Measurements from ENCODE around the gene PGP. TPM values are rescaled to one million over a fixed set of nuclear protein-coding genes. Genes with fewer than 3 reads are reported as not detected.

The PGP gene
- total RNA-seq, 1 donor from 2014 or later, result 19.7 TPM

- DNase-seq (ENCODE audit: low spot score), result no peak
These were observed 31.0 kb downstream of the PGP start for GRCh38 chr16:2183671-2184070.

DNA sequence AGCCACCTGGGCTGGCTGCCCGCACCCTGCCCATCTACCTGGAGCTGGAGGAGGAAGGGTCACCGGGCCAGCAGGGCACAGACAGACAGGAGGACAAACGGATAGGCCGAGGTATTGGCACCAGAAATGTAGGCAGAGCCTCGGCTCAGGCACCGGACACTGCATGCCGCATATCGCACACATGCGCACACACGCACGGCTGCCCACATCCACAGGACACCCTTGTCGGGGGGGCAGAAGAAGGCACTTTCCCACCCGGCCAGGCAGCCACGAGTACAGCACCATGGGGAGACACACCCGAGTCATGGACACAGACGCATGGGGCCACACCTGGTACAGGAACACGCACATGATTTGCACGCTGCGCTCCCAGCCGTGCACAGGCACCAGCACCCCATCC, 32.7 kb downstream of the PGP start:
- DNase-seq (ENCODE audit: low spot score), result no peak

- no peak for DNase-seq (ENCODE audit: low spot score)
These were observed 33.4 kb downstream of the PGP start for GRCh38 chr16:2180962-2181923.

DNA sequence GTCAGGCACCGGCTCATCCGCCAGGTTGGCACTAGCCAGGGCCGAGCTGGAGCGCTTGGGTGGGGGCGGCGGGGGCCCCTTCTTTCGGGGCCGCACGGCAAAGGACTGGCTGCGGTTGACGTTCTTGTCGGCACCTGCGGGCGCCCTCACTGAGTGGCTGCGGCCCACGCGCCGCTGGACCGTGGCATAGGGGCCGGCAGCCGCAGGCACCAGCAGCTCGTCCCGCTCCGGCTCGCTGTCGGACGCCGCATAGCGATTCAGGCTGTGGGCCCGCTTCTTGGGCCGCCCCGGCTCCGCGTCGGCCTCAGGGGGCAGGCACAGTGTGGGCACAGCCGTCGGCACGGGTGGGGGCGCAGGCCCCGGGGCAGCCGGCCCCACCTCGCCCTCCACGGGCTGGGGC, 34.2 kb downstream of the PGP start:
- no peak for DNase-seq (ENCODE audit: low spot score)

DNA sequence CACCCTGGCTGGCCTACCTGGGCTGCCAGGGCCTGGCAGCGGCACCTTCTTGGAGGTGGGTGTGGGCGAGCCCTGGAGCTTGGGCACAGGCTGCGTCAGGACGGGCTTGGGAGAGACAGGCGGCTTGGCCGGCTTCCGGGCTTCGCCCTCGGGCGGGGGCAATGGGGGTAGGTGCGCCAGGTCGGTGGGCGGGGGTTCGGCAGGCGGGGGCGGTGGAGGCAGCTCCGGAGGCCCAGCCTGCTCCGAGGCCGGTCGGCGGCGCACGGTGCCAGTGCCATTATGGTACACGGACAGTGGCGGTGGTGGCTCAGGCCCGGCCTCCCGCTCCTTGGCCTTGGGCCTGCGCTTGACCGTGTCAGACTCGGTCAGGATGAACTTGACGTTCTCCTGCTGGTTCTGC, 35.1 kb downstream of the PGP start:
- no peak for DNase-seq (ENCODE audit: low spot score)

DNA sequence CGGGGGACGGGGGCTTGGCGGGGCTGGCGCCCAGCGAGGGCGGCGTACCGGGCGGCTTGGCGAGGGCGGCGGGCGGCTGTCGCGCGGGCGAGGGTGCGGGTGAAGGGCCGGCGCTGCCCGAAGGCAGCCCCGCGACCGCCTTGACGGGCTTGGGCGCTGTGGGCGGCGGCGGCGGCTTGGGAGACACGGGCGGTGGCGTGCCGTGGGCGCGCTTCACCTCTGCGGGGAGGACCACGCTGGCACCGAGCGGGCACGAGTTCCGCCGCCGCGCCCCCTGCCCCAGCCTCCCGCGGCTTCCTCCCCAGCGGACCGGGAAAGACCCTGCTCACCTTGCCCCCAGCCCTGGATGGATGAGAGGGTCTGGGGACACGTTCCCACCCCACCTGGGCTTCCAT, 35.5 kb downstream of the PGP start:
- no peak for DNase-seq (ENCODE audit: low spot score)

DNA sequence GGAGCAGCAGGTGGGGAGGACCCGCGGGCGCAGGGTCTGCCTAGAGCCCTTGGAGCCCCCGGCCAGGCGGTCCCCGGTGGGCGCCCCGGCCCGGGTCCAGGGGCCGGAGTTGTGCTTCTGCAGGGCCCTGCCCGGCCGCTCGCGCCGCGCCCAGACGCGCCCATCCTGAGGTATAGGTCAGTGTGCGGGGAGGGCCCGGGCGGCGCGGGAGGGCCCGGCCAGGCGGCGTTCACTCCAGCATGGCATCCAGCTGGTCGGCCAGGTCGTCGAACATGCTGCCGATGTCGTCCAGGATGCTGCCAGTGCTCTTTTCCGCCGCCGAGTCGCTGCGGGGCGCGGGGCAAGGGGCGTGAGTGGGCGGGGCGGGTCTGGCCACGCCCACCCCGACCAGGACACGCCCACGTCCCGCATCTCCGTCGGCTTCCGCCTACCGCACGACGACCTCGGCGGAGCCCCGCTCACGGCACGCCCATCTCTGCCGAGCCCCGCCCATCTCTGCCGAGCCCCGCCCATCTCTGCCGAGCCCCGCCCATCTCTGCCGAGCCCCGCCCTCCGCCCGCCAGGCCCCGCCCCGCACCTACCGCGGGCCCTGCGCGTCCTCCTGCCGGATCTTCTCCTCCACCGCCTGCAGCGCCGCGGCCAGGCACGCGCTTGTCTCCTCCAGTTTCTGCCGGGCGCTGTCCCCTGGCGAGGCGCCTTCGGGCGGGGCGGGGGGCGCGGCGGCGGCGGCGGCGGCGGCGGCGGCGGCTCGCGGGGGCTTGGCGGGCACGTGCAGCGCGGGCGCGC, 36.1 kb downstream of the PGP start:
- no peak for DNase-seq (ENCODE audit: low spot score)

GRCh38 chr16:2177561-2177960, 37.1 kb downstream of the PGP start:
- DNase-seq (ENCODE audit: low spot score), result no peak

DNA sequence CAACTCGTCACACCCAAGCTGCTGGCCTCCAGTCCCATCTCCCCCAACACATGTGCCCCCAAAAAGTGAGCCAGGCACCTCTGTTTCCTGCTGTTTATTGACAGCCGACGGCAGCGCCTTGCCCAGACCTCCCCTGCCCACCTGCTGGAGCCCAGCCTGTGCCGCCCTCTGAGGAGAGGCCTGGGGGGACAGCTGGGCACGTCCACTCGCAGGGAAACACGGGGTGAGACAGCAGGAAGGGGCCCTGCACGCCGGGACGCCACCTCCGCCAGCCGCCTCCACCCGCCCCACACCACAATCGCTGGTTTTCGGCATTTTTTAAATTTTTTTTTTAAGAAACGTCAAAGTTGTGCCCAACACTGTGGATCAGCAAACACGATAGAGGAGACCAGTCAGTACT, 37.5 kb downstream of the PGP start:
- no peak for DNase-seq (ENCODE audit: low spot score)

GRCh38 chr16:2176047-2176446, 38.6 kb downstream of the PGP start:
- no peak for DNase-seq (ENCODE audit: low spot score)

GRCh38 chr16:2175454-2175853, 39.2 kb downstream of the PGP start:
- DNase-seq (ENCODE audit: low spot score), result no peak

DNA sequence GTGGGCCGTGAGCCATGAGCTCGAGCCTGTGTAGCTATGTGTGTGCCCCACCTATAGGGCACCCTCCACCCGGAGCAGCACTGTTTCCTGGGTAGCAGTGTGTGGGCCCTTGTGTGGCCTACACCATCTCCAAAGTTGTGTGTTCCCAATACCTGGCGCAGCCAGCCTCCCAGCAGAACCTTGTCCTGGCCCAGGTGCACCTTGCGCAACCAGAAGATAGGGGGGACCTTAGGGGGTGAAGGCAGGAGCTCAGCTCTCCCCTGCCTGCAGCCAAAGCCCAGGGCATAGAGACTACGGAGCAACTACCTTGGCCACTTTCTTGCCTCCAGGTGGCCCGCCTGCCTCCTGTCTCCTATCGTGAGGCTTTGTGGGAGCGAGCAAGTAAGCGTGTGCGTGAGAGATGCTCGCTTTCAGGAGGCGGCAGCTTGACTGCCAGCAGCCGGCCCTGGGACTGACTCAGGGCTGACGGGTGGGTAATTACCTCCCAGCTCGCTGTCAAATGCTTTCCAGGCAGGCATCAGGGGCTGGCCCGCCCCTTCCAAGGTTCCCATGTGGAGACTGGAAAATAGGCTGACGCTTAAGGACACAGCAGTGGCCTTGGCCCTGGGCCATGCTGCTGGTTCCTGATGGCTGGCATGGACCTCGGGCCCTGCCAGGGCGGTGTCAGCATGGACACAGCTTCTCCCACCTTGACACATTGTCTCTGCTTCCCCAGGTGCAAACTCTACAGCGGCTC, 40.1 kb downstream of the PGP start:
- DNase-seq (ENCODE audit: low spot score), result no peak

GRCh38 chr16:2173916-2174315, 40.7 kb downstream of the PGP start:
- no peak for DNase-seq (ENCODE audit: low spot score)

DNA sequence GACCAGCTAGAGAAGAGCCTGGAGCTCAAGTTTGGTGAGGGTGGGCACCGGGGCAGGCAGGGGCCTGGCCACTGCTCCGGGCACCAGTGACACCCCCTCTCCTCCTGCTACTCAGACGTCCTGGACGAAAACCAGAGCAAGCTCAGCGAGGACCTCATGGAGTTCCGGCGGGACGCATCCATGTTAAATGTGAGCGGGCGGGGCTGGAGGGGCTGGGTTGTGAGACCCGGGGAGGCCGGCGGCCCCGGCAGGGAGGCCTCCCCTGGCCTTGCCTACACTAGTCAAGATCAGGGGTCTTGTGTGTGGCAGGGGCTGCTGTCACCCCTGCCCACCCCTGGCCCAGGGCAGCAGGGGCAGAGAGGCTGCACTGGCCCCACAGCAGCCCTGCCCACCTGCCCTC, 41.3 kb downstream of the PGP start:
- no peak for DNase-seq (ENCODE audit: low spot score)

- no peak for DNase-seq (ENCODE audit: low spot score)
These were observed 41.8 kb downstream of the PGP start for GRCh38 chr16:2172688-2173335.

GRCh38 chr16:2171601-2172178, 43.0 kb downstream of the PGP start:
- no peak for DNase-seq (ENCODE audit: low spot score)

- DNase-seq (ENCODE audit: low spot score), result no peak
These were observed 43.8 kb downstream of the PGP start for GRCh38 chr16:2170587-2171435.

DNA sequence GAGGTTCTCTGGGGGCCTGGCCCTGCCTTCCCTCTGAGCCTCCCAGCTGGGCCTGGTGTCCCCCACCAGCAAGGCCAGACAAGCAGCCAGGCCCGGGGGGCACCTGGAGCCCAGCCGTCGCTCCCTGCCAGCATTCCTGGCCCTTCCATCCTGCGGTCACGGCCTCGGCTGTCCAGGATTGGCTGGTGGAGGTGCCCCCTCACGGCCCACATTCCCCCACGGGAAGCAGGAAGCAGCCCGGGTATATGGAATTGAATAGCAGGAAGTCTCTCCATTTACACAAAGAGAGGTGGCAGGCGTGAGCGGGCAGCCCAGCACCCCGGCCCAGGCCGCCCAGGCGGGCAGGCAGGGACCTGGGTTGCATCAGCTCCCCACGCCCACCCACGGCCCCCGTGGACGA, 44.6 kb downstream of the PGP start:
- DNase-seq (ENCODE audit: low spot score), result no peak

DNA sequence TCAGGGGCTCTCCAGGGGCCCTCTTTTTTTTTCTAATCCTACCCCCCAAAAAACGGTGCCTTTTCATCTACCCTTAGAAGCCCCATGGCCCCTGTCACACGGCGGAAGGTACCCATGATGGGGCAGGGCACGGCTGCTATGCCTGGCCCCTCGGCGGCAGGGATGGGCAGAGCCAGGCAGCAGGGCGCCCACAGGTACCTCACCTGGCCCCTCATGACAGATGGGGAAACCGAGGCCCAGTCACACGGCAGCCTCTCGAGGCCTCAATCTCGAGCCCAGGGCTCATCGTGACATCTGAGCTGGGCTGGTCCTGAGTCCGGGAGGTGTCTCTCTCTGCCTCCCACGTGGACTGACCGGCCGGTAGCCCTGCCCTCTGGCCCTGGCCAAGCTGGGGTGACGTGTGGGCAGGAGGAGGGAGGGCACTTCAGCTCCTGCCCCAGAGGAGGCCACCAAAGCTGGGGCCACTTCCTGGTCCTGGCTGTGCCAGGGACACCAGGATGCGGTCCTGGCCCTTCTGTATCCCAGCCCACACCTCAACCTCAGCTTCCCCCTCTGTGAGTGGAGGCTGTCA, 47.5 kb downstream of the PGP start:
- no peak for DNase-seq (ENCODE audit: low spot score)
